CD1c-positive myeloid dendritic cell (primary cell): ENCODE results near the gene OR1A2.
"Not testable (repeated sequence)": the region's sequence is repeated elsewhere in the genome, so short reads cannot be mapped to it uniquely, and the experiment has no call there.

Experiments
- DNase-seq: peaks from one replicate; pipeline ENCODE4 v3.0.0-alpha.2; 2016; ENCODE audit errors: extremely low spot score

OR1A2 gene, protein sequence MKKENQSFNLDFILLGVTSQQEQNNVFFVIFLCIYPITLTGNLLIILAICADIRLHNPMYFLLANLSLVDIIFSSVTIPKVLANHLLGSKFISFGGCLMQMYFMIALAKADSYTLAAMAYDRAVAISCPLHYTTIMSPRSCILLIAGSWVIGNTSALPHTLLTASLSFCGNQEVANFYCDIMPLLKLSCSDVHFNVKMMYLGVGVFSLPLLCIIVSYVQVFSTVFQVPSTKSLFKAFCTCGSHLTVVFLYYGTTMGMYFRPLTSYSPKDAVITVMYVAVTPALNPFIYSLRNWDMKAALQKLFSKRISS

DNA sequence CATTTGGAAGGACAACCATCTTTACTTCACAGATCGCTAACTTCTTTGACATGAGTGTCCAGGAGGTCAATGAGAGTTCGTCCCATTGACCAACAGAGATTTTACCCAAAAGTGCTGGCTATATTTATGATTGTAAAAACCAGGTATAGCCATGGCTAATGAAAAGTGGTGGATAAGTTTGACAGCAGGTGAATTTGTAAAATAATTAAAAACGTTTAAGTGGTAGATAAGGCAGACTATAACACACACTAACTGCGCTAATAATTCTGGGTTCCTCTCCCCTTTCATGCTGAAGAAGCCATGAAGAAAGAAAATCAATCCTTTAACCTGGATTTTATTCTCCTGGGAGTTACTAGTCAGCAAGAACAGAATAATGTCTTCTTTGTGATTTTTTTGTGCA is at the start of gene OR1A2:
TSS of gene OR1A2 (plus strand) at position 301 of the 400 bp plus-strand sequence. CDS start at position 301, 0 bp downstream.
- no peak for DNase-seq

DNA sequence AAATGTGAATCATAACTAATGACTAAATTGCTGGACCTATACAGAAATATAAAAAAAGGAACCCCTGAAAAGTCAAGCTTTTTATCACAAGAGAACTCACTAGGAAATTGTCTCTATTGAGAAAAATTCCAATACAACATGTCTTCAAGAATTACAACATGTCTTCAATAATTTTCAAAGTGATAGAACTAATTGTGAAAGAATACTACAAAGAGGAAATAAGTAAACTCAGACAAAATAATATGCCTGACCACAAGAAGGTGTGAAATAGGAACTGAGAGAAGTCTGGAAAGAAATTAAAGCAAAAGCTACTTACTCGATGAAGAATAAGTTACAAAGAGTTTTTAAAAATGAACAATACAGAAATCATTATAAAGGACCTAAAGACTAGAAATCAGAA is 40.1 kb upstream of the OR1A2 start:
- DNase-seq: peak; percentile 63

- peak; percentile 58 for DNase-seq
Measured at GRCh38 chr17:3167574-3167973, 29.7 kb upstream of the OR1A2 start.

- DNase-seq: no peak
Measured at GRCh38 chr17:3189961-3190360, 7.4 kb upstream of the OR1A2 start.

DNA sequence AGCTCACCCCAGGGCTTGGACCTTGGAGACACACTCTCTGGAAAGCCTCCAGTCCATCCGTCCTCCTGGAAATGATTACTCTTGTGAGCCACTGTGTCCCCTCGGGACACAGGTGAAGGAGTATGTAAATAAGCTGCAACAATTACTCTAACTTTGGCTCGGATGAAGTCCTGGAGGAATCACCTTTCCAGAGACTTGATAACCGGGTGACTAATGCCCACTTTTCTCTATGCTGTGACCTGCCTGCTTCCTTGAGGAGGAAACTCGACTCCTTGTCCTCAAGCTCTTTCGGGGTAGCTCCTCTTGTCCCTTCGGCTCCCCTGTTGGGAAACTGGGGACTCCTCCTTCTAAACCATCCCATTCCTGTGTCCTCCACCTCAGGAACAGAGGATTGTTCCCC is 10.0 kb downstream of the OR1A2 start, which contains the start of gene OR1A1:
TSS of gene OR1A1 (plus strand) at position 301 of the 400 bp plus-strand sequence. CDS start 7,954 bp downstream, outside the sequence.
- DNase-seq: no peak

GRCh38 chr17:3208484-3208883 is 11.2 kb downstream of the OR1A2 start:
- no peak for DNase-seq

DNA sequence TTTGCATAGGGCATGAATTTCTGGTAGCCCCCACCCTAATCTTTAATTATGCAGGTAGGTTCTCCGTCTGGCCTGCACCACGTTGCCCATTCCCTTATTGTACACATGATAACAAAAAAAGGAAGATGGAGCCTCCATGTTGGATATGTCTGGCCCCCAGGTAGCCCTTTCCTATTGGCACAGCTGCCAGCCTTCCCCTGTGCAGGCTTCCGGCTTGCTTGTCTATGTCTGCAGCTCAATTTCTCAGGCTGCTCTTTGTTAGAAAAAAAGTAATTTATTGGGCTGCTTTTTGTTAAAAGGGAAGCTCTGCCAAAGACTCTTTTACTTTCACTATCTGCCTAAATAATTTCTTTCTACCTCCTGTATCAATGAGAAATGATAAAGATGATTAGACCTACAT is 15.7 kb downstream of the OR1A2 start:
- DNase-seq: no peak

- no peak for DNase-seq
Measured at GRCh38 chr17:3213587-3213986, 16.3 kb downstream of the OR1A2 start.

DNA sequence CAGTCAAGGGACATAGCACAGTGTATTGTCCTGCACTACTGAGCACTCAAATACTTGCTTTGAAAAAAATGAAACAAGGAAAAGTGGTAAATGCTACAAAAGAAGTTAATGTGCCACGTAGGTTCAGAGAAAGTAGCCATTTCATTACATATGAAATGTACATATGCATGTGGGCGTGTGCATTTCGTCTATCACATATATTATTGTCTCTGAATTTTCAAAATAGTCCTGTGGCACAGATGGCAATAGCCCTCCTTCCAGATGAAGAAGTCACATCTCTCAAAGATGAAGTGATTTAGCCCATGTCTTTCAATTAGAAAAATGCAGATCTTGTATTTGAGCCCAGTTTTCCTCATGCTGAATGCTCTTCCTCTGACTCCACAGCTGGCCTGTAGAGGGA is 22.7 kb downstream of the OR1A2 start:
- DNase-seq: not testable (repeated sequence)

DNA sequence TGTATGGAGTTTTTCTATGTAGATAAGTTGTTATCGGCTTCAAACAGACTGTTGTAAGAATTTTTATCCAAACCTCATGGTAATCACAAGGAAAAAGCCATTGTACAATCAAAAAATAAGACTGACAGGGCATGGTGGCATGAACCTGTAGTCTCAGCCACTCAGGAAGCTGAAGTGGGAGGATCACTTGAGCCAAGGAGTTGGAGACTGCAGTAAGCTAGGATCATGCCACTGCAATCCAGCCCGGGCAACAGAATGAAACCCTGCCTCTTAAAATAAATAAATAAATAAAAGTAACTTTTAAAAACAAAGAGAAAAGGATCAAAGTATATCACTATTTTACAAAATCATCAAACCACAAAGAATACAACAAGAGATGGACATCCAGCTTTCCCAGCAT is 24.5 kb downstream of the OR1A2 start:
- DNase-seq: no peak

GRCh38 chr17:3222505-3222904 is 25.2 kb downstream of the OR1A2 start:
- DNase-seq: no peak

- not testable (repeated sequence) for DNase-seq
Measured at GRCh38 chr17:3224721-3225352, 27.5 kb downstream of the OR1A2 start.

GRCh38 chr17:3232300-3232699 is 35.0 kb downstream of the OR1A2 start:
- DNase-seq: not testable (repeated sequence)

DNA sequence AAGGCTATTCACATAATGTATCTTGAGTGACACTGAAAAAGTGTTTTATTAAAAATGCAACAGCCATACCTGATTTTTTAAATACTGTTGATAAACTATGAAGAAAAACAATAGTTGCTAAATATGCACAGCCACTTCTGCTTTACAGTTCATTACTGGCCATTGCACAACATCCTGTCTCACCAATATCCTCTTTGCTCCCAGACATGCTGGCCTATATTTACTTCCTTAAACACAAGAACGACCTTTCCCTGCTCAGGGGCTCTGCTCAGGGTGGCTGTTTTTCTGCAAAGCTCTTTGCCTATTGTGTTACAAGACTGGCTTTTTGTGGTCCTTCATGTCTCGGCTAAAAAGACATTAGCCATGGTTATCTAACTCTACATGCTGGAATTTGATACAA is 41.4 kb downstream of the OR1A2 start:
- peak; percentile 66 for DNase-seq

DNA sequence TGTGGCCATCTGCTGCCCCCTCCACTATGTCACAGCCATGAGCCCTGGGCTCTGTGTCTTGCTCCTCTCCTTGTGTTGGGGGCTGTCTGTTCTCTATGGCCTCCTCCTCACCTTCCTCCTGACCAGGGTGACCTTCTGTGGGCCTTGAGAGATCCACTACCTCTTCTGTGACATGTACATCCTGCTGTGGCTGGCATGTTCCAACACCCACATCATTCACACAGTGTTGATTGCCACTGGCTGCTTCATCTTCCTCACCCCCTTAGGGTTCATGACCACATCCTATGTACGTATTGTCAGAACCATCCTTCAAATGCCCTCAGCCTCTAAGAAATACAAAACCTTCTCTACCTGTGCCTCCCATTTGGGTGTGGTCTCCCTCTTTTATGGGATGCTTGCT is 43.7 kb downstream of the OR1A2 start:
- not testable (repeated sequence) for DNase-seq

DNA sequence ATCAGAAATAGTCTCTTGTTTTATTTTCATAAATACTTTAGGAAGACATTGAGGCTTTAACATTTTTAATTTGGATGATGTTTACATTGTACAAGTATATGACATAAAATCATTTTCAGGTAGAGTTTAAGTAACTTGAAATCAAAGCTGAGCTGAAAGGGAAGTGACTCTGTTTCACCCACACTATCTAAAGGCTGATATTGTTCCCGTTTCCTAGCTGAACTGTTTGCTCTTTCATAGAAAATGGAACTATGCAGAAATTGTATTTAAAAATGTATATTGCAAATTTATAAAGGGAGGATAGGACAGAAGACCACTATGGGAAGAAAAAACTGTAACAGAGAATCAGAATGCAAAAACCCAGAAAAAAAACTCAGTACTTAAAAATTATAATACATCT is 47.5 kb downstream of the OR1A2 start:
- DNase-seq: peak; percentile 63
